SU-DHL-6 (cell line): Measurements from ENCODE around the gene GPR141.

ENCODE experiments used
- EZH2phosphoT487 ChIP-seq: fragments of 200-600 bp; sonication (generic), shearing (Covaris generic); conservative IDR thresholded peaks from 2 replicates; pipeline ENCODE4 v1.6.1; 2018; ENCODE audit warnings: mild to moderate bottlenecking, antibody characterized with exemption, low read length, moderate library complexity, mixed read lengths
- TF ChIP-seq, protein P1 (sequence below): fragments of 200-600 bp; sonication (generic); IDR thresholded peaks from one replicate; pipeline ENCODE4 v1.5.1; 2017; ENCODE audit warnings: antibody characterized with exemption, mild to moderate bottlenecking, low read length, moderate library complexity; ENCODE audit not compliant: insufficient read depth, poor library complexity, severe bottlenecking

DNA sequence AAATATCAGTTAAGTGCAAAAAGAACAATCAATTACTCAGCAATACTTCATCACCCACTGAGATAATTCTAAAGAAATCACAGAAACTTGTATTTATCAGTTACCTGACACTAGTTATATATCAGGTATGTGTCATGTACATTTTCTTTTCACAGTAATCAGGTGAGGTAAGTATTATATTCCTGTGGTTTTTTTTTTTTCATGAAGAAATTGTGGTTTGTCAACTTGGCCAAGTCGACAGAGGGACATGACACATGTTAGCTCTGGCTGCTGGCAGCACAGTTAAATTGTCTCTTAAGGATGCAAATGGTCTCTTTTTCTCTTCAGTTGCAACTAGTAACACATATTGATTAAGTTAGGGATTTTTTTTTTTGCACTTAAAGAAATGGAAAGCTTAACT is 13.7 kb upstream of the GPR141 start:
- TF ChIP-seq, protein P1, sequence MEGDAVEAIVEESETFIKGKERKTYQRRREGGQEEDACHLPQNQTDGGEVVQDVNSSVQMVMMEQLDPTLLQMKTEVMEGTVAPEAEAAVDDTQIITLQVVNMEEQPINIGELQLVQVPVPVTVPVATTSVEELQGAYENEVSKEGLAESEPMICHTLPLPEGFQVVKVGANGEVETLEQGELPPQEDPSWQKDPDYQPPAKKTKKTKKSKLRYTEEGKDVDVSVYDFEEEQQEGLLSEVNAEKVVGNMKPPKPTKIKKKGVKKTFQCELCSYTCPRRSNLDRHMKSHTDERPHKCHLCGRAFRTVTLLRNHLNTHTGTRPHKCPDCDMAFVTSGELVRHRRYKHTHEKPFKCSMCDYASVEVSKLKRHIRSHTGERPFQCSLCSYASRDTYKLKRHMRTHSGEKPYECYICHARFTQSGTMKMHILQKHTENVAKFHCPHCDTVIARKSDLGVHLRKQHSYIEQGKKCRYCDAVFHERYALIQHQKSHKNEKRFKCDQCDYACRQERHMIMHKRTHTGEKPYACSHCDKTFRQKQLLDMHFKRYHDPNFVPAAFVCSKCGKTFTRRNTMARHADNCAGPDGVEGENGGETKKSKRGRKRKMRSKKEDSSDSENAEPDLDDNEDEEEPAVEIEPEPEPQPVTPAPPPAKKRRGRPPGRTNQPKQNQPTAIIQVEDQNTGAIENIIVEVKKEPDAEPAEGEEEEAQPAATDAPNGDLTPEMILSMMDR = no peak
- no peak for TF ChIP-seq EZH2phosphoT487
